Neural cell (in vitro differentiated cells): Measurements from ENCODE around the gene ZNF92.
"Not testable (repeated sequence)": the region's sequence is repeated elsewhere in the genome, so short reads cannot be mapped to it uniquely, and the experiment has no call there.

Experiments used
- EP300 ChIP-seq: fragments of 450-650 bp; conservative IDR thresholded peaks from 2 replicates; pipeline ENCODE4 v1.6.1; 2014; ENCODE audit warnings: antibody characterized with exemption, mild to moderate bottlenecking, moderate library complexity; ENCODE audit not compliant: poor library complexity, severe bottlenecking
- EZH2 ChIP-seq: fragments of 200-600, 300-800 bp; shearing (Covaris generic), sonication (generic); IDR thresholded peaks from 2 replicates; pipeline ENCODE4 v1.6.1; 2014; ENCODE audit warnings: antibody characterized with exemption, low read length, borderline replicate concordance, mild to moderate bottlenecking; ENCODE audit not compliant: insufficient read depth, poor library complexity, severe bottlenecking
- POLR2AphosphoS5 ChIP-seq: IDR thresholded peaks from 2 replicates; pipeline ENCODE4 v1.6.1; 2012
- RAD21 ChIP-seq: fragments of 450-650 bp; conservative IDR thresholded peaks from 2 replicates; pipeline ENCODE4 v1.6.1; 2014; ENCODE audit warnings: antibody characterized with exemption, mild to moderate bottlenecking, moderate library complexity
- TAF1 ChIP-seq: IDR thresholded peaks from 2 replicates; pipeline ENCODE4 v1.6.1; 2012; ENCODE audit warnings: low read depth
- TF ChIP-seq, protein P1 (sequence below): fragments of 450-650 bp; IDR thresholded peaks from 2 replicates; pipeline ENCODE4 v1.5.1; 2014; ENCODE audit warnings: antibody characterized with exemption, mild to moderate bottlenecking, moderate library complexity; ENCODE audit not compliant: poor library complexity, severe bottlenecking

DNA sequence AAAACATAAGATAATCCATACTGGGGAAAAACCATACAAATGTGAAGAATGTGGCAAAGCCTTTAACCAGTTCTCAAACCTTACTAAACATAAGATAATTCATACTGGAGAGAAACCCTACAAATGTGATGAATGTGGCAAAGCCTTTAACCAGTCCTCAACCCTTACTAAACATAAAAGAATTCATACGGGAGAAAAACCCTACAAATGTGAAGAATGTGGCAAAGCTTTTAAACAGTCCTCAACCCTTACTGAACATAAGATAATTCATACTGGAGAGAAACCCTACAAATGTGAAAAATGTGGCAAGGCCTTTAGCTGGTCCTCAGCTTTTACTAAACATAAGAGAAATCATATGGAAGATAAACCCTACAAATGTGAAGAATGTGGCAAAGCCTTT lies 25.4 kb downstream of the ZNF92 start:
- TF ChIP-seq, protein P1, sequence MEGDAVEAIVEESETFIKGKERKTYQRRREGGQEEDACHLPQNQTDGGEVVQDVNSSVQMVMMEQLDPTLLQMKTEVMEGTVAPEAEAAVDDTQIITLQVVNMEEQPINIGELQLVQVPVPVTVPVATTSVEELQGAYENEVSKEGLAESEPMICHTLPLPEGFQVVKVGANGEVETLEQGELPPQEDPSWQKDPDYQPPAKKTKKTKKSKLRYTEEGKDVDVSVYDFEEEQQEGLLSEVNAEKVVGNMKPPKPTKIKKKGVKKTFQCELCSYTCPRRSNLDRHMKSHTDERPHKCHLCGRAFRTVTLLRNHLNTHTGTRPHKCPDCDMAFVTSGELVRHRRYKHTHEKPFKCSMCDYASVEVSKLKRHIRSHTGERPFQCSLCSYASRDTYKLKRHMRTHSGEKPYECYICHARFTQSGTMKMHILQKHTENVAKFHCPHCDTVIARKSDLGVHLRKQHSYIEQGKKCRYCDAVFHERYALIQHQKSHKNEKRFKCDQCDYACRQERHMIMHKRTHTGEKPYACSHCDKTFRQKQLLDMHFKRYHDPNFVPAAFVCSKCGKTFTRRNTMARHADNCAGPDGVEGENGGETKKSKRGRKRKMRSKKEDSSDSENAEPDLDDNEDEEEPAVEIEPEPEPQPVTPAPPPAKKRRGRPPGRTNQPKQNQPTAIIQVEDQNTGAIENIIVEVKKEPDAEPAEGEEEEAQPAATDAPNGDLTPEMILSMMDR = not testable (repeated sequence)
- TF ChIP-seq POLR2AphosphoS5, EZH2, EP300, TAF1, RAD21: not testable (repeated sequence)
